ENCODE results near the gene GINS1. TPM values are rescaled to one million over a fixed set of nuclear protein-coding genes. Genes with fewer than 3 reads are reported as not detected.

GINS1 gene
- total RNA-seq, 1 experiment from 2014 or later, result 36.0 TPM

GRCh38 chr20:25389858-25390537, 17.5 kb upstream of the GINS1 start:
- Histone ChIP-seq H3K4me3 (ENCODE audit: low read depth in 2 of 2, low read length in 2 of 2) (peak overlapping the region; percentile 88 to 89), H3K36me3 (ENCODE audit: control insufficient read depth, insufficient read depth, low read length) (peaks cover 2% of the 10 kb centered on the region; the same call in 1 of the 2 replicates), H3K27ac (ENCODE audit: low read length) (peak overlapping the region; percentile 86), H3K9me3 (ENCODE audit: control insufficient read depth, insufficient read depth, low read depth, low read length) (no peaks in the 10 kb centered on the region), H3K4me1 (ENCODE audit: control insufficient read depth, insufficient read depth, low read length) (peaks cover 25% of the 10 kb centered on the region), H3K27me3 (ENCODE audit: control insufficient read depth, insufficient read depth, low read length) (no peaks in the 10 kb centered on the region)
- TF ChIP-seq POLR2AphosphoS5 (IDR thresholded peaks at IDR 0.05; ENCODE audit: low read depth, low read length) (no peak), CTCF (IDR thresholded peaks at IDR 0.05) (no peak), TCF7L2 (IDR thresholded peaks at IDR 0.05; ENCODE audit: low read depth, low read length) (no peak), SIN3A (IDR thresholded peaks at IDR 0.05; ENCODE audit: borderline replicate concordance, insufficient read depth, low read depth, low read length) (peak; percentile 30; the same call in 1 of the 2 replicates)
- TF ChIP-seq, protein P1, sequence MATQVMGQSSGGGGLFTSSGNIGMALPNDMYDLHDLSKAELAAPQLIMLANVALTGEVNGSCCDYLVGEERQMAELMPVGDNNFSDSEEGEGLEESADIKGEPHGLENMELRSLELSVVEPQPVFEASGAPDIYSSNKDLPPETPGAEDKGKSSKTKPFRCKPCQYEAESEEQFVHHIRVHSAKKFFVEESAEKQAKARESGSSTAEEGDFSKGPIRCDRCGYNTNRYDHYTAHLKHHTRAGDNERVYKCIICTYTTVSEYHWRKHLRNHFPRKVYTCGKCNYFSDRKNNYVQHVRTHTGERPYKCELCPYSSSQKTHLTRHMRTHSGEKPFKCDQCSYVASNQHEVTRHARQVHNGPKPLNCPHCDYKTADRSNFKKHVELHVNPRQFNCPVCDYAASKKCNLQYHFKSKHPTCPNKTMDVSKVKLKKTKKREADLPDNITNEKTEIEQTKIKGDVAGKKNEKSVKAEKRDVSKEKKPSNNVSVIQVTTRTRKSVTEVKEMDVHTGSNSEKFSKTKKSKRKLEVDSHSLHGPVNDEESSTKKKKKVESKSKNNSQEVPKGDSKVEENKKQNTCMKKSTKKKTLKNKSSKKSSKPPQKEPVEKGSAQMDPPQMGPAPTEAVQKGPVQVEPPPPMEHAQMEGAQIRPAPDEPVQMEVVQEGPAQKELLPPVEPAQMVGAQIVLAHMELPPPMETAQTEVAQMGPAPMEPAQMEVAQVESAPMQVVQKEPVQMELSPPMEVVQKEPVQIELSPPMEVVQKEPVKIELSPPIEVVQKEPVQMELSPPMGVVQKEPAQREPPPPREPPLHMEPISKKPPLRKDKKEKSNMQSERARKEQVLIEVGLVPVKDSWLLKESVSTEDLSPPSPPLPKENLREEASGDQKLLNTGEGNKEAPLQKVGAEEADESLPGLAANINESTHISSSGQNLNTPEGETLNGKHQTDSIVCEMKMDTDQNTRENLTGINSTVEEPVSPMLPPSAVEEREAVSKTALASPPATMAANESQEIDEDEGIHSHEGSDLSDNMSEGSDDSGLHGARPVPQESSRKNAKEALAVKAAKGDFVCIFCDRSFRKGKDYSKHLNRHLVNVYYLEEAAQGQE (IDR thresholded peaks at IDR 0.05; ENCODE audit: insufficient read depth in 1 of 2, low read depth in 2 of 2, low read length in 1 of 2), result no peak
- ChIA-PET CTCF (no interaction called here), POLR2A (no interaction called here)
- in situ Hi-C loops (cut with HindIII; ENCODE audit: low pct_unique_long_range_greater_than_20kb, low sequenced_read_pairs), result no loop called here
- intact Hi-C loops (cut with micrococcal nuclease; ENCODE audit: unreplicated experiment), result loop anchor here (5.0 to 10.0 kb wide), 2 partner anchors 38 to 75 kb away; no protein-coding TSS in a partner anchor
- ATAC-seq (peak; percentile 69), DNase-seq (ENCODE audit: low read depth, low spot score) (no peak)
- no TSS peak for BruUV-seq (replicated peaks)

DNA sequence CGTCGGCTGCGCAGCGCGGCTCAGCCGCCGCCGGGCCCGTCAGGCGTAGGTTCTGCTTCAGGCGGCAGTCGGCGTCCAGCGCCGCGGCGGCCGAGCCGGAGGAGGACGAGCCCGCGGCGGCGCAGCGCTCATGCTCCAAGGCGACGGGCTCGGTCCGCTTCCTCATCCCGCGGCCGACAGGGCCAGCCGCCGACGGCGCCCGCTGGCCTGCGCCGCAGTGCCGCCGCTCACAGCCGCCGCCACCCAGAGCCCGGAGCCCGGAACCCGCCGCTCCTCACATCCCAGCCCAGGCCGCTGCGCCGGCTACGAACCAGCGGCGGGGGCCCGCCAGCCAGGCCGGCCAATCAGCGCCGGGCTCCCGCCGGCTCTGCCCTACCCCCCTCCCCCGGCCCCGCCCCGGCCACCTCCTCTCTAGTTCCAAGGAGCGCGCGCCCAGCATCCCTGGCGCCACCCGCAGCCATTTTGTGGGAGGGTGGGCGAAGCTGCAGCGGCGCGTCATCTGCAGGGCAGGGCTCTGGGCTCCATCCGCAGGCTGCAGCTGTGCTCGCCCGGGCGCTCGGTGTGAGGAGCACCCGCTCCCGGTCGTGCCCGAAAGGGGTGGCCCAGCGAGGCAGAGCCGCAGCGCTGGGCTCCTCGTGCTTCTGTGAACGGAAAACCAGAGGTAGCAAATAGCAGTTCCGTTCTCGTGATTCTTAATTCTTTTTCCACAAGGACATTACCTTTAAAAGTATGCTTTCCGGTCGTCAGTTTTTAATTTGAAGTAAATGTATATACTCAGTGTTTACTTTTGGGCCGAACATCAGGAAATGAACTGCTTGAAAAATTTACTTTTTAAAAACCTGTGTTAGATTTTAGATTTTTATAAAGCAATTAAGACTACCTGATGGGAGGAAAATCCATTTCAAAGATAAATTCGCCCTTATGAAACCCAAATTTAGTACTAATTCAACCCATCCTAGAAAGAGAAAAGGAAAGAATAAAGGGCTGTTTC, 16.6 kb upstream of the GINS1 start, which contains the start of gene ABHD12:
ABHD12 (minus strand) TSS at position 298 of the 991 bp plus-strand sequence; CDS start at position 166, 132 bp downstream.
- intact Hi-C loops (cut with micrococcal nuclease; ENCODE audit: unreplicated experiment), result no loop called here
- peak within 1 kb of the TSS; percentile 95 for H3K27ac ChIP-seq (ENCODE audit: low read length)
- peaks cover 26% of the 10 kb centered on the region for H3K4me1 ChIP-seq (ENCODE audit: control insufficient read depth, insufficient read depth, low read length)
- CTCF ChIA-PET, result interaction anchor here (0.9 kb wide), 1 partner anchor 76 kb away, joined by 4 read pairs; no protein-coding TSS in a partner anchor
- H3K27me3 ChIP-seq (ENCODE audit: control insufficient read depth, insufficient read depth, low read length), result no peaks in the 10 kb centered on the region
- TF ChIP-seq, protein P1 (IDR thresholded peaks at IDR 0.05; ENCODE audit: insufficient read depth in 1 of 2, low read depth in 2 of 2, low read length in 1 of 2), result no peak
- TF ChIP-seq POLR2AphosphoS5 (IDR thresholded peaks at IDR 0.05; ENCODE audit: low read depth, low read length), result peak; percentile 83
- TF ChIP-seq TCF7L2 (IDR thresholded peaks at IDR 0.05; ENCODE audit: low read depth, low read length), result no peak
- no peak for TF ChIP-seq CTCF (IDR thresholded peaks at IDR 0.05)
- TF ChIP-seq SIN3A (IDR thresholded peaks at IDR 0.05; ENCODE audit: borderline replicate concordance, insufficient read depth, low read depth, low read length), result peak; percentile 57; the same call in 1 of the 2 replicates
- DNase-seq (ENCODE audit: low read depth, low spot score) (no peak), ATAC-seq (peak; percentile 96)
- peaks cover 2% of the 10 kb centered on the region; the same call in 1 of the 2 replicates for H3K36me3 ChIP-seq (ENCODE audit: control insufficient read depth, insufficient read depth, low read length)
- no peaks in the 10 kb centered on the region for H3K9me3 ChIP-seq (ENCODE audit: control insufficient read depth, insufficient read depth, low read depth, low read length)
- POLR2A ChIA-PET, result interaction anchor here (0.6 to 0.7 kb wide), 3 partner anchors 44 to 159 kb away, joined by 3 to 8 read pairs (median 4); no protein-coding TSS in a partner anchor
- TSS peak; percentile 97 for BruUV-seq (replicated peaks)
- peak within 1 kb of the TSS; percentile 88 to 89 for H3K4me3 ChIP-seq (ENCODE audit: low read depth in 2 of 2, low read length in 2 of 2)
- in situ Hi-C loops (cut with HindIII; ENCODE audit: low pct_unique_long_range_greater_than_20kb, low sequenced_read_pairs), result no loop called here

All from Panc1 (cell line).